PC-3 (cell line): ENCODE data around the gene HES1.

Source experiments
- EZH2 ChIP-seq: fragments of 300-600 bp; sonication (generic); IDR thresholded peaks from one replicate; pipeline ENCODE4 v1.6.1; 2017; ENCODE audit warnings: antibody characterized with exemption, mild to moderate bottlenecking, low read length; ENCODE audit not compliant: unreplicated experiment
- EZH2phosphoT487 ChIP-seq: fragments of 300-600 bp; sonication (generic); IDR thresholded peaks from 2 replicates; pipeline ENCODE4 v1.6.1; 2018; ENCODE audit warnings: mild to moderate bottlenecking, antibody characterized with exemption, low read length, borderline replicate concordance
- TF ChIP-seq, protein P1 (sequence below): fragments of 300-600 bp; sonication (generic); conservative IDR thresholded peaks from 2 replicates; pipeline ENCODE4 v1.5.1; 2017; ENCODE audit warnings: antibody characterized with exemption, low read depth, mild to moderate bottlenecking, low read length

- TF ChIP-seq, protein P1, sequence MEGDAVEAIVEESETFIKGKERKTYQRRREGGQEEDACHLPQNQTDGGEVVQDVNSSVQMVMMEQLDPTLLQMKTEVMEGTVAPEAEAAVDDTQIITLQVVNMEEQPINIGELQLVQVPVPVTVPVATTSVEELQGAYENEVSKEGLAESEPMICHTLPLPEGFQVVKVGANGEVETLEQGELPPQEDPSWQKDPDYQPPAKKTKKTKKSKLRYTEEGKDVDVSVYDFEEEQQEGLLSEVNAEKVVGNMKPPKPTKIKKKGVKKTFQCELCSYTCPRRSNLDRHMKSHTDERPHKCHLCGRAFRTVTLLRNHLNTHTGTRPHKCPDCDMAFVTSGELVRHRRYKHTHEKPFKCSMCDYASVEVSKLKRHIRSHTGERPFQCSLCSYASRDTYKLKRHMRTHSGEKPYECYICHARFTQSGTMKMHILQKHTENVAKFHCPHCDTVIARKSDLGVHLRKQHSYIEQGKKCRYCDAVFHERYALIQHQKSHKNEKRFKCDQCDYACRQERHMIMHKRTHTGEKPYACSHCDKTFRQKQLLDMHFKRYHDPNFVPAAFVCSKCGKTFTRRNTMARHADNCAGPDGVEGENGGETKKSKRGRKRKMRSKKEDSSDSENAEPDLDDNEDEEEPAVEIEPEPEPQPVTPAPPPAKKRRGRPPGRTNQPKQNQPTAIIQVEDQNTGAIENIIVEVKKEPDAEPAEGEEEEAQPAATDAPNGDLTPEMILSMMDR: no peak
- TF ChIP-seq EZH2: no peak
- no peak for TF ChIP-seq EZH2phosphoT487
Observed at GRCh38 chr3:194150252-194150934, 14.4 kb downstream of the HES1 start.
